Measurements from ENCODE around the gene SV2B. TPM values are rescaled to one million over a fixed set of nuclear protein-coding genes. Genes with fewer than 3 reads are reported as not detected.

SV2B gene, protein sequence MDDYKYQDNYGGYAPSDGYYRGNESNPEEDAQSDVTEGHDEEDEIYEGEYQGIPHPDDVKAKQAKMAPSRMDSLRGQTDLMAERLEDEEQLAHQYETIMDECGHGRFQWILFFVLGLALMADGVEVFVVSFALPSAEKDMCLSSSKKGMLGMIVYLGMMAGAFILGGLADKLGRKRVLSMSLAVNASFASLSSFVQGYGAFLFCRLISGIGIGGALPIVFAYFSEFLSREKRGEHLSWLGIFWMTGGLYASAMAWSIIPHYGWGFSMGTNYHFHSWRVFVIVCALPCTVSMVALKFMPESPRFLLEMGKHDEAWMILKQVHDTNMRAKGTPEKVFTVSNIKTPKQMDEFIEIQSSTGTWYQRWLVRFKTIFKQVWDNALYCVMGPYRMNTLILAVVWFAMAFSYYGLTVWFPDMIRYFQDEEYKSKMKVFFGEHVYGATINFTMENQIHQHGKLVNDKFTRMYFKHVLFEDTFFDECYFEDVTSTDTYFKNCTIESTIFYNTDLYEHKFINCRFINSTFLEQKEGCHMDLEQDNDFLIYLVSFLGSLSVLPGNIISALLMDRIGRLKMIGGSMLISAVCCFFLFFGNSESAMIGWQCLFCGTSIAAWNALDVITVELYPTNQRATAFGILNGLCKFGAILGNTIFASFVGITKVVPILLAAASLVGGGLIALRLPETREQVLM
- total RNA-seq (3.2 TPM), polyA plus RNA-seq (1.7 TPM)
- long read RNA-seq, donor 1, result 0 reads
- long read RNA-seq, donor 2, result 0 reads
- long read RNA-seq, donor 3, result 0 reads
- long read RNA-seq, donor 4, result 0 reads
- long read RNA-seq, donor 5, result 0 reads
- long read RNA-seq, donor 6, result 0 reads
- long read RNA-seq, donor 7, result 0 reads
- long read RNA-seq, donor 8, result 0 reads
- long read RNA-seq, donor 9, result 0 reads
- long read RNA-seq, donor 10, result 0 reads

DNA sequence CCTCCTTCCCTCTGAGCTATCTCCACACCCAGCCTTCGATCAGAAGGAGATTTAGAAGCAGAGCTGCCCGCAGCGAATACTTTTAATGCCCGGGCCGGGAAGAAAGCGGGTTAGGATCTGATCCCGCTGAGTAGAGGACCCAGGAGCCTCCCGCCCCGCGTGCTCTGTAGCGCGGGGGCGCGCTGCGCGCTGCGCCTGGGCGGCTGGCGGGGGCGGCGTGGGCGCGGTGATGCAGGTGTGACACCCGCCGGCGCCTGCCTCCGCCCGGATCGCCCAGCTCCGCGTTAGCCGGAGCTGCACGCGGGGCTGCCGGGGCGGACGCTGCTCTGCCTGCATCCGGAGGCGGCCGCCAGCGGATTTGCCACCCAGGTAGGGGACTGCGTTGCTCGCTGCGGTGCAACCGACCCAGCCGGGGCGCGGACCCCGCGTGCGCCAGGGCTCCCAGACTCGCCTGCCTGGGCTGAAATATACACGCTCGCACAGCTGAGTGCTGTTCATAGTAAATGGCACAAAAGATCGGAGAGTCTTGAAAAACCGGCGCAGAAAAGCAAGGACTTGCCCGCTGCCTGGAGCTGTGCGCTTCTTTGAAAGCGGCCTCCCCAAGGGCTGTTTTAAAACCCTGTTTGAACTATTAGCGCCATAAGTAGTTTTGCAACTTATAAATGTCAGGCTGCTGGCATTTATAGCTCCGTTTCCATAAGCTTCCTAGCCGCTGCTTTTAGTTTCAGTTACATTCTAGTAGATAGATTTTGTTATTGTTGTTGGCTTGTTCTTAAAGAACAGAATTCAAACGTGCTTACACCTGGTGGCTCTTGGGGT, at the start of gene SV2B:
SV2B (plus strand) TSS at position 263 of the 819 bp plus-strand sequence. CDS start 126,007 bp downstream, outside the sequence.
- H3K4me3 ChIP-seq (ENCODE audit: low read length in 2 of 2), result peak within 1 kb of the TSS; percentile 7 to 37
- H3K27me3 ChIP-seq (ENCODE audit: control insufficient read depth in 2 of 2, insufficient read depth in 1 of 2, low read length in 1 of 2), result peaks cover 34 to 77% of the 10 kb centered on the region in 2 donors
- peaks cover 2 to 4% of the 10 kb centered on the region in 2 donors for H3K4me1 ChIP-seq (ENCODE audit: control insufficient read depth in 2 of 2, insufficient read depth in 2 of 2, low read length in 2 of 2)
- peaks cover 0 to 3% of the 10 kb centered on the region in 2 donors for H3K9me3 ChIP-seq (ENCODE audit: control insufficient read depth in 2 of 2, insufficient read depth in 1 of 2, low read length in 1 of 2)
- H3K36me3 ChIP-seq (ENCODE audit: control insufficient read depth in 2 of 2, insufficient read depth in 2 of 2, low read length in 1 of 2), result no peaks in the 10 kb centered on the region
- no peak within 1 kb of the TSS for H3K27ac ChIP-seq (ENCODE audit: low read depth in 1 of 2, low read length in 1 of 2)
- WGBS, result under 1% methylated on average over 64 of the region's 64 CpGs
- peak in 6 of 9 donors; percentile 8 to 52 (median 24) for DNase-seq (ENCODE audit: low read depth in 6 of 9, low spot score in 9 of 9)

DNA sequence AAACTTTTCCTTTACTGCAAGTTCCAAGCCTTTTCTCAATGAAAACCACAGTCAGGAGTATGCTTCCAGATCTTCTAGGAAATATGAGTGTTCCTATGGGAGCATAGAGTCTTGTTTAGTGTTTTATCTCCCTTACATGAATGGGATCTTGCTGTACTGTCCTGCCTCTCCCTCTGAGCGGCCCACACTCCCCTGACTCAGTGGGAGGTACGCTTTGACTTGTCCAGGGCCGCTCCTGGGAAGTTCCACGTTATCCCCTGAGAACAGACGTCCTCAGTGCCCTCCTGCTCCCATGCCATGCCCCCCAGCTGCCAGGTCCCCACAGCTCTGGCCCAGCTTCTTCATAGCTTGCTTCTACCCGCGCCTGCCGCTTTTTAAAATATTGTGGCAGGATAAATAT, 48.8 kb upstream of the SV2B start:
- Histone ChIP-seq H3K27ac (ENCODE audit: low read depth in 1 of 2, low read length in 1 of 2) (no peak overlapping the region), H3K4me3 (ENCODE audit: low read length in 2 of 2) (no peak overlapping the region), H3K36me3 (ENCODE audit: control insufficient read depth in 2 of 2, insufficient read depth in 2 of 2, low read length in 1 of 2) (no peaks in the 10 kb centered on the region), H3K27me3 (ENCODE audit: control insufficient read depth in 2 of 2, insufficient read depth in 1 of 2, low read length in 1 of 2) (peaks cover 0 to 23% of the 10 kb centered on the region in 2 donors), H3K9me3 (ENCODE audit: control insufficient read depth in 2 of 2, insufficient read depth in 1 of 2, low read length in 1 of 2) (no peaks in the 10 kb centered on the region), H3K4me1 (ENCODE audit: control insufficient read depth in 2 of 2, insufficient read depth in 2 of 2, low read length in 2 of 2) (peaks cover 2 to 3% of the 10 kb centered on the region in 2 donors)
- no peak for DNase-seq (ENCODE audit: low read depth in 6 of 9, low spot score in 9 of 9)
- 66% methylated on average over 8 of the region's 8 CpGs for WGBS

DNA sequence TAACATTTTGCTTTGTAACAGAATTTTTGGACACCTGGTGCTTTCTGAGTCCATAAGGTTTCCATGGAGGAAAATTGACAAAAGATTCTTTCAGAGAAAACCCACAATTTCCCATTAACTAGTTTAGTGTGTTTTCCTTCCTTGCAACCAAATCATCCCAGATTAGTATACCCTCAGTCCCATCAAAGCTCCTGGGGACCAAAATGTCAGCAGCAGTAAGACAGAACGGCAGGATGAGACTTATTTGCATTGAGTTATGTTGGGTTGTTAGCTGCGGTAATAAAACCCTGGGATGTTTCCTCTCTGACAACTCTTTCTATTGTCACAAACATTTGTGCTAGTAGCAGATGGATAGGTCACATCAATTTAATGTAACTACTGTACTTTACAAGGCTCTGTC, 45.2 kb upstream of the SV2B start:
- H3K27me3 ChIP-seq (ENCODE audit: control insufficient read depth in 2 of 2, insufficient read depth in 1 of 2, low read length in 1 of 2), result peaks cover 0 to 35% of the 10 kb centered on the region in 2 donors
- 27% methylated on average over 2 of the region's 2 CpGs for WGBS
- no peaks in the 10 kb centered on the region for H3K36me3 ChIP-seq (ENCODE audit: control insufficient read depth in 2 of 2, insufficient read depth in 2 of 2, low read length in 1 of 2)
- DNase-seq (ENCODE audit: low read depth in 6 of 9, low spot score in 9 of 9), result no peak
- peaks cover 0 to 2% of the 10 kb centered on the region in 2 donors for H3K4me1 ChIP-seq (ENCODE audit: control insufficient read depth in 2 of 2, insufficient read depth in 2 of 2, low read length in 2 of 2)
- no peak overlapping the region for H3K27ac ChIP-seq (ENCODE audit: low read depth in 1 of 2, low read length in 1 of 2)
- no peaks in the 10 kb centered on the region for H3K9me3 ChIP-seq (ENCODE audit: control insufficient read depth in 2 of 2, insufficient read depth in 1 of 2, low read length in 1 of 2)
- no peak overlapping the region for H3K4me3 ChIP-seq (ENCODE audit: low read length in 2 of 2)

DNA sequence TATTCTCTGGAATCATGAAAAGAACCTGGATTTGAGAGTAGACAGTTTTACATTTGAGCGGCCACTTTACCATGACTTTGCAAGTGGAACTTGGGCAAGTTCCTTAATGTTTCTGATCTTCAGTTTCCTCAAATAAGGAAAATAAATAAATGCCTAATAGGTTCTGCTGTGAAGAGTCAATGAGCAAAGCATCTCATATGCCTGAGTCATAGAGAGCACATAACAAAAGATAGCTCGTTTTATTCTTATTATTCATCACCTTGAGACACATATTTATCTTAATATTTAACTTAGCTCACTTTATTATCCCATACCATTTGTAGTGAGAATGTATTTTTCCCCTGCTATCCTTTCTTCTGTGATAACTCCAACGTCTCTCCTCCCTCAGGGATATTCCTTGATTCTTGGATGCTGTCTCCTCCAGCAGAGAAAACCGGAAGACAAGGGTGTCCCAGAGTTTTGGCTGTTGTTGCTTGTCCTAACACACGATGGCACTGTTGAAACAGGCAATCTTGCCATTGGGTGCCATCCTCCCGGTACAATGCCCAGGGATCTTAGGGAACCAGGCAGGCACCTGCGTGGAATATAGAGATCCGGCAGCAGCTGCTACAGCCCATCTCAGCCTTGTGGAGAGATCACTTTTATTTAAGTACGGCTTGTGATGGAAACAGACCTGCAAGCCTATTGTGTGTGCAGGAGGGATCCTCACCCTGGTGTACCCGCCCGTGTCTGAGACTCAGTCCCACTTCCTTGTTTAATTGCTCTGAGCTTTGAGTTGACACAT, 44.3 kb upstream of the SV2B start:
- Histone ChIP-seq H3K4me1 (ENCODE audit: control insufficient read depth in 2 of 2, insufficient read depth in 2 of 2, low read length in 2 of 2) (peaks cover 0 to 2% of the 10 kb centered on the region in 2 donors), H3K27ac (ENCODE audit: low read depth in 1 of 2, low read length in 1 of 2) (no peak overlapping the region), H3K27me3 (ENCODE audit: control insufficient read depth in 2 of 2, insufficient read depth in 1 of 2, low read length in 1 of 2) (peaks cover 0 to 35% of the 10 kb centered on the region in 2 donors), H3K9me3 (ENCODE audit: control insufficient read depth in 2 of 2, insufficient read depth in 1 of 2, low read length in 1 of 2) (no peaks in the 10 kb centered on the region), H3K4me3 (ENCODE audit: low read length in 2 of 2) (no peak overlapping the region), H3K36me3 (ENCODE audit: control insufficient read depth in 2 of 2, insufficient read depth in 2 of 2, low read length in 1 of 2) (no peaks in the 10 kb centered on the region)
- WGBS, result 30% methylated on average over 11 of the region's 11 CpGs
- peak in 4 of 9 donors; percentile 6 to 52 (median 22) for DNase-seq (ENCODE audit: low read depth in 6 of 9, low spot score in 9 of 9)

DNA sequence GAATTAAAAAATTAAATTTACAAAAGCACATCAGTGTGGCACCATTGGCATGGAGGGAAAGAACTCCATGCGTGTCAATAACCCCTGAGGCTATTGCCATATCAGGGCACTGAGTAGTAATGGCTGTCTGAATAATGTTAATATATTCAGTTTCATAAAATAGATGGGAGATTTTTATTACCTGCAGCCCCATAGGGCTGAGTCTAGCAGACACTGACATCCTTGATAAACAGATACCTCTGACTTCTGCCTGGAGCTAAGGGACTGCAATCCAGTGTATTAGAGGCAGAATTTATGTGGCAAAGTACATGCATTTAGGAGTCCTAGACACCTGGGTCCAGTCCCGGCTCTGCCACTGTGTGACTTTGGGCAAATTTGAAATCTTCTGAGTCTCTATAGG, 38.8 kb upstream of the SV2B start:
- Histone ChIP-seq H3K9me3 (ENCODE audit: control insufficient read depth in 2 of 2, insufficient read depth in 1 of 2, low read length in 1 of 2) (no peaks in the 10 kb centered on the region), H3K36me3 (ENCODE audit: control insufficient read depth in 2 of 2, insufficient read depth in 2 of 2, low read length in 1 of 2) (no peaks in the 10 kb centered on the region), H3K27ac (ENCODE audit: low read depth in 1 of 2, low read length in 1 of 2) (no peak overlapping the region), H3K4me3 (ENCODE audit: low read length in 2 of 2) (no peak overlapping the region), H3K4me1 (ENCODE audit: control insufficient read depth in 2 of 2, insufficient read depth in 2 of 2, low read length in 2 of 2) (no peaks in the 10 kb centered on the region), H3K27me3 (ENCODE audit: control insufficient read depth in 2 of 2, insufficient read depth in 1 of 2, low read length in 1 of 2) (peaks cover 0 to 12% of the 10 kb centered on the region in 2 donors)
- 97% methylated on average over 2 of the region's 2 CpGs for WGBS
- DNase-seq (ENCODE audit: low read depth in 6 of 9, low spot score in 9 of 9), result no peak

DNA sequence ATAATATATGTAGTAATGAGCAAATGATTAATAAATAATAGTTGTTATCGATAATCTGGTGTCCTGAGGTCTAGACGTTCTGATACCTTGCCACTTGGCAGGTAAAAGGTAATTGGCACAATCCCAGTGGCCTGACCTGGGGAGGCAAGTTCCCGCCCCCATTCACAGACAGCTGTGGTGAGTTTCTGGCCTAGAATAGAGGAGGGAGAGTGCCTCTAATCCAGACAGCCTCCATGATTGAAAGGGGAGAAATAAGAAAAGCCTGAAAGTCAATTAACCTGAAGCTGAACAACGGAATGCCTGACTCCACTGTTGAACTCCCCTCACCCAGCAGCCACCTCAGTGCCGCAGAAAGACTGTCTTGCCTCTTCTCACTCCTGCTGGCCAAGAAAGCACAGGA, 38.1 kb upstream of the SV2B start:
- Histone ChIP-seq H3K27me3 (ENCODE audit: control insufficient read depth in 2 of 2, insufficient read depth in 1 of 2, low read length in 1 of 2) (peaks cover 0 to 10% of the 10 kb centered on the region in 2 donors), H3K4me1 (ENCODE audit: control insufficient read depth in 2 of 2, insufficient read depth in 2 of 2, low read length in 2 of 2) (no peaks in the 10 kb centered on the region), H3K9me3 (ENCODE audit: control insufficient read depth in 2 of 2, insufficient read depth in 1 of 2, low read length in 1 of 2) (no peaks in the 10 kb centered on the region), H3K27ac (ENCODE audit: low read depth in 1 of 2, low read length in 1 of 2) (no peak overlapping the region), H3K4me3 (ENCODE audit: low read length in 2 of 2) (no peak overlapping the region), H3K36me3 (ENCODE audit: control insufficient read depth in 2 of 2, insufficient read depth in 2 of 2, low read length in 1 of 2) (no peaks in the 10 kb centered on the region)
- whole genome bisulfite sequencing, result 94% methylated on average over 5 of the region's 5 CpGs
- no peak for DNase-seq (ENCODE audit: low read depth in 6 of 9, low spot score in 9 of 9)

DNA sequence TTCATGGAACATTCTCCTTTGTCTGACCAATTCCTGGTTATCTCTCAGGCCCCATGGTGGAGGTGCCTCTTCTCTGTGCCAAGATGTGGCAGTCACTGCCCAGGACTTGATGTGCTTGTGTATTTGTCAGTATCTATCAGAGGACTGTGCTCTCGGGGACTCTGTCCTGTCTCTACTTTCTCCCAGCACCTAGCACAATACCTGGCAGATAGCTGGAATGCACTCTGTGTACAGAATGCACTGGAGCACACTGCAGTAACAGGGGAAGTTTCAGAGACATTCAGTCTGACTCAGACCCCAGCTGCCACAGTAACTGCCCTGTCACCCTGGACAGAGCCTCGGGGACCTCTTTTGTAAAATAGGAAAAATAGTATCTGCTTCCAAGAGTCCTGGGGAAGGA, 34.6 kb upstream of the SV2B start:
- no peaks in the 10 kb centered on the region for H3K9me3 ChIP-seq (ENCODE audit: control insufficient read depth in 2 of 2, insufficient read depth in 1 of 2, low read length in 1 of 2)
- 90% methylated on average over 2 of the region's 2 CpGs for WGBS
- no peaks in the 10 kb centered on the region for H3K36me3 ChIP-seq (ENCODE audit: control insufficient read depth in 2 of 2, insufficient read depth in 2 of 2, low read length in 1 of 2)
- DNase-seq (ENCODE audit: low read depth in 6 of 9, low spot score in 9 of 9), result no peak
- no peaks in the 10 kb centered on the region for H3K4me1 ChIP-seq (ENCODE audit: control insufficient read depth in 2 of 2, insufficient read depth in 2 of 2, low read length in 2 of 2)
- H3K27me3 ChIP-seq (ENCODE audit: control insufficient read depth in 2 of 2, insufficient read depth in 1 of 2, low read length in 1 of 2), result no peaks in the 10 kb centered on the region
- H3K4me3 ChIP-seq (ENCODE audit: low read length in 2 of 2), result no peak overlapping the region
- no peak overlapping the region for H3K27ac ChIP-seq (ENCODE audit: low read depth in 1 of 2, low read length in 1 of 2)

DNA sequence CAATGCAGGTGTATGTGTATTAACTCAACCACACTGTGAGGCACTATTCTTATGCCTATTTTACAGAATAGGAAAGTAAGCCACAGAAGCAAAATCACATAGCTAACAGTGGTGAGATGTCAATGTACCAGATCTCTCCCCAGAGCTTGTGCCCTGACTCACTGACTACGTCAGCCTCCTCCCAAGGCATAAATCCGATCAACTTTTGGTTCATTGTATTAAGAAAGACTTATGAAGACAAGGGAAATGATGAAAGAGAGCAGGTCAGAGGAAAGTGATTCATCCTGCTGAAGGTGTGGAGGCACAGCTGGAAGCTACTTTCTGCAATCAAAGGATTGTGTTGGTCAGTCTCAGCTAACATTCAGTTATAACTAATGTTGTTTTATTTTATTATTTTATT, 33.0 kb upstream of the SV2B start:
- Histone ChIP-seq H3K27ac (ENCODE audit: low read depth in 1 of 2, low read length in 1 of 2) (no peak overlapping the region), H3K36me3 (ENCODE audit: control insufficient read depth in 2 of 2, insufficient read depth in 2 of 2, low read length in 1 of 2) (no peaks in the 10 kb centered on the region), H3K9me3 (ENCODE audit: control insufficient read depth in 2 of 2, insufficient read depth in 1 of 2, low read length in 1 of 2) (no peaks in the 10 kb centered on the region), H3K27me3 (ENCODE audit: control insufficient read depth in 2 of 2, insufficient read depth in 1 of 2, low read length in 1 of 2) (peaks cover 0 to 3% of the 10 kb centered on the region in 2 donors), H3K4me1 (ENCODE audit: control insufficient read depth in 2 of 2, insufficient read depth in 2 of 2, low read length in 2 of 2) (no peaks in the 10 kb centered on the region), H3K4me3 (ENCODE audit: low read length in 2 of 2) (no peak overlapping the region)
- 100% methylated on average over 2 of the region's 2 CpGs for WGBS
- no peak for DNase-seq (ENCODE audit: low read depth in 6 of 9, low spot score in 9 of 9)
